SK-N-MC (cell line): ENCODE data around the gene UBXN11.
"Not testable (repeated sequence)": the region's sequence is repeated elsewhere in the genome, so short reads cannot be mapped to it uniquely, and the experiment has no call there.

Source experiments
- DNase-seq: peaks from one replicate; pipeline ENCODE4 v3.0.0-alpha.2; 2011; ENCODE audit warnings: low read depth, low spot score
- H3K27ac ChIP-seq: fragments of 200-600 bp; sonication (generic); 2 replicates; pipeline ENCODE4 v1.5.1; 2016; ENCODE audit warnings: mixed run types
- H3K36me3 ChIP-seq: fragments of 200-600 bp; sonication (generic); 2 replicates; pipeline ENCODE4 v1.6.1; 2017; ENCODE audit warnings: antibody characterized with exemption, low read length, mixed read lengths; ENCODE audit not compliant: insufficient read depth
- H3K4me3 ChIP-seq: fragments of 200-600 bp; sonication (generic); 2 replicates; pipeline ENCODE4 v1.5.1; 2016
- H3K9ac ChIP-seq: fragments of 200-600 bp; sonication (generic); 2 replicates; pipeline ENCODE4 v1.8.0; 2017; ENCODE audit warnings: mixed run types, mixed read lengths; ENCODE audit not compliant: insufficient read length
- H3K9me3 ChIP-seq: fragments of 200-600 bp; sonication (generic); 2 replicates; pipeline ENCODE4 v1.6.1; 2017; ENCODE audit warnings: low read depth, mild to moderate bottlenecking, antibody characterized with exemption, low read length, moderate library complexity, mixed read lengths
- EZH2 ChIP-seq: fragments of 200-600 bp; sonication (generic); IDR thresholded peaks from one replicate; pipeline ENCODE4 v1.6.1; 2017; ENCODE audit warnings: antibody characterized with exemption
- FOXP2 ChIP-seq: optimal IDR thresholded peaks from 2 replicates; pipeline ENCODE3; 2011; ENCODE audit warnings: mild to moderate bottlenecking, moderate library complexity; ENCODE audit not compliant: insufficient read depth; ENCODE audit errors: extremely low read length, control extremely low read depth
- POLR2AphosphoS5 ChIP-seq: IDR thresholded peaks from 2 replicates; pipeline ENCODE4 v1.6.1; 2012; ENCODE audit warnings: mild to moderate bottlenecking, low read depth, low read length, borderline replicate concordance

The UBXN11 gene

DNA sequence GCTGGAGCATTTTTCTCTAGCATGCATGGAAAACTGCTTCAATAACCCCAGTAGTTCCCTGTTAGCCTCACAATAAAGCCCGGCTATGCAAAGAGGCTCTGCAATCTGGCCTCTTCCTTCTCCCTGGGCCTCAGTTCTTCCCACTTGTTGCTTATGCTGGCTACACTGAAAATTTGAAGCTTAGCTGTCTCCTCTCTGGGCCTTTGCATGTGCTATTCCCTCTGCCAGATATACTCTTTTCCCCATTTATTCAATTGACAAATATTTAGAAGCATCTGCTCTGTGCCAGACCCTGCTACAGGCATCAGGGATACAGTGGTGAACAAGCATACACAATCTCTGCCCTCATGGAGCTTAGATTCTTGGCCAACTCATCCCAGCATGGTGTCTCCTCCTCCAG is 32.2 kb upstream of the UBXN11 start:
- Histone ChIP-seq H3K27ac (no peak overlapping the region), H3K9me3 (no peaks in the 10 kb centered on the region), H3K4me3 (no peak overlapping the region), H3K36me3 (no peaks in the 10 kb centered on the region), H3K9ac (no peak overlapping the region)
- TF ChIP-seq POLR2AphosphoS5 = no peak
- TF ChIP-seq FOXP2 = no peak
- TF ChIP-seq EZH2 = no peak
- no peak for DNase-seq

DNA sequence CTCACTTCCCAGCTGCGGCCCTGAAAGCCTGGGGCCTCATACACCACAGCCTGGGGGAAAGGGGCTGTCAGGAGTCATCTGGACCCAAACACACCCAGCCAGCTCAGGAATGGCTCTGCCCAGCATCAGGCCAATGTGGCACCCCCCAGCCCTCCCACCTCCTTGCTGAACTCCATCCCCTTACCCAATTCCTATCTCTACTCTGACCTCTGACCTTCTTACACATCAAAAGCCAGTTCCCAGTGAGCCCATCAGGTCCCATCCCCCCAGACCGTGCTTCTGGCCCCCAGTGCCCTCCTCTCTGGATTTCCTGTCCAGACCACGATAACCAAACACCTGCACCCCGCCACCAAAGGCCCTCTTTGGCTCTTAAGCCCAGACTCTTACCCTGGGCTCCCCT is 31.2 kb upstream of the UBXN11 start:
- no peak overlapping the region for H3K4me3 ChIP-seq
- TF ChIP-seq POLR2AphosphoS5 (no peak), FOXP2 (no peak), EZH2 (no peak)
- H3K36me3 ChIP-seq = no peaks in the 10 kb centered on the region
- no peak overlapping the region for H3K27ac ChIP-seq
- H3K9me3 ChIP-seq = no peaks in the 10 kb centered on the region
- no peak overlapping the region for H3K9ac ChIP-seq
- DNase-seq = no peak

DNA sequence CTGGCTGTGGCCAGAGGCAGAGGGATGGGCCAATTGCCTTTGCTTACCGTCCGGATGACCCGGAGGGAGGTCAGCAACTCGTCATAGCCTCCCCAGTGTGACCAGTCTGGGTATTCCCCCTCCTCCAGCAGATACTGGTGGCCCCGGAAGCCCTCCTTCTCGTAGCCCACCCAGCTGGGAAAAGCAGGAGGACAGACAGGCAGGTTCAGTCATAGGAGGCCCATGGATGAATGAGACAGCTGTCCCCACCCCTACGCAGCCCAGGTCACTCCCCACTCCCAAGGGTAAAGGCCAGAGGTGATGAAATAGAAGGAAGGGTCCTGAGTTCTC is 30.7 kb upstream of the UBXN11 start:
- H3K4me3 ChIP-seq = no peak overlapping the region; the same call in 1 of the 2 replicates
- H3K9ac ChIP-seq = no peak overlapping the region
- no peak for TF ChIP-seq POLR2AphosphoS5
- TF ChIP-seq EZH2 = no peak
- TF ChIP-seq FOXP2 = no peak
- H3K36me3 ChIP-seq = no peaks in the 10 kb centered on the region
- no peaks in the 10 kb centered on the region for H3K9me3 ChIP-seq
- H3K27ac ChIP-seq = no peak overlapping the region
- no peak for DNase-seq

DNA sequence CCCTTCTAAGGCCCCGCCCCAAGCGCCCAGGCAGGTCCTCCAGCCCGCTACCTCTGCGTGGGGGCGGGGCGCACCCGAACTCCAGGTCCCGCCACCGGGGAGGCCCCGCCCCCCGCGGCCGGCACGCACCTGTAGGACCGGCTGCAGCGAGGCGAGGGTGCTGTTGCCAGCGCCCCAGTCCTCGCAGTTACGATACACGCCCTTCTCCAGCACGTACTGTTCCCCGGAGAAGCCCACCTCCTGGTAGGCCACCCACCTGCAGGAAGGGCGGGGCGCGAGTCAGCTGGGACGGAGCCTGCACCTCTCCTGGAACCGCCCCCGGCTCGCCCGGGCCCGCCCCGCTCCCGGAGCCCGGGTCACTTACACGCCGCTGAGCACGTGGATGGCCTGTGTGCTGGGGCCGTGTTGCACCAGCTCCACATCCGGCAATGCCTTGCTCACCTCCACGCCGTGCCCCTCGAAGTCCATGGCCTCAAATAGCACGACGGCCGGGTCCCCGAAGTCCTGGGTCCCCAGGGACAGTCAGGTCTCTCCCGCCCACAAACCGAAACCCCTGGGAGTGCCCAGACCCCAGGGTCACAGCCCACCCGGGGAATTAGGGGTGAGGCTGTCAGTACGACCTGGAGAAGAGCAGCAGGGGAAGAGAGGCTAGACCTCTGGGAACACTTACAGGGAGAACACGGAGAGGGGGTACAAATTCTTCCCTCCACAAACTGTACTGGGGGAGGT is 30.2 kb upstream of the UBXN11 start:
- Histone ChIP-seq H3K9ac (no peak overlapping the region), H3K36me3 (no peaks in the 10 kb centered on the region), H3K27ac (no peak overlapping the region), H3K4me3 (peak overlapping the region; percentile 83), H3K9me3 (no peaks in the 10 kb centered on the region)
- no peak for TF ChIP-seq EZH2
- DNase-seq = no peak

DNA sequence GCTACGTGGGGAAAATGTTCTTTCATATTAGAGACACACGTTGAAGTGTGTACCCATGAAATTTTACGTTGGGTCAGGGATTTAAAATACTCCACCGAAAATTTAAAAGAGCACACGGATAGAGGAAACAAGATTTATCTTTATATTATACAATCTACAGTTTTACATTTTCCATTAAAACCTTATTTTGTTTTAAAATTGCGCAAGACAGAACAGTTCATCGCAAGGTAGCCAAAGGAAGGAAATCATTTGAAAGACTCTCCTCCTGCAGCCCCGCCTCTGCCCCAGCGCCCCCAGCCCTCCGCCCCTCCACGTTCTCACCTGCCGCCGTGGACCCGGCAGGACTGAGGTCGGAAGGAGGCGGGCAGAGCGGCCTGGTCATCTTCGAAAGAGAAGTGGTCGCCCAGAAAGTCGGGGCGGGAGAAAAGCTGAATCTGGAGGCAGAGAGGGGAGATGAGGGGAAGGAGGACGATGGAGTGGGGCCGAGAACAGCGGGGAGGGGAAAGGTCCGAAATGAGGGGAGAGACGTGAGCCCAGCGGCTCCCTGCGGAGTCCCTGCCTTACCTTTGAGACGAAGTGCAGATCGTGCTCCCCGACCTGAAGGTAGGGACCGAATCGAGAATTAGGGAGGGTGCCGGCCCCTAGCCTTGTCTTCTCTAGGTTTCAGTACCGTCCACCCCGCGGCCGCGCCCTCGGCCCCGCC is 29.5 kb upstream of the UBXN11 start:
- H3K27ac ChIP-seq = no peak overlapping the region
- no peaks in the 10 kb centered on the region for H3K36me3 ChIP-seq
- TF ChIP-seq FOXP2 = no peak
- TF ChIP-seq POLR2AphosphoS5 = no peak
- TF ChIP-seq EZH2 = no peak
- H3K9me3 ChIP-seq = no peaks in the 10 kb centered on the region
- H3K4me3 ChIP-seq = peak overlapping the region; percentile 83
- DNase-seq = no peak
- no peak overlapping the region for H3K9ac ChIP-seq

DNA sequence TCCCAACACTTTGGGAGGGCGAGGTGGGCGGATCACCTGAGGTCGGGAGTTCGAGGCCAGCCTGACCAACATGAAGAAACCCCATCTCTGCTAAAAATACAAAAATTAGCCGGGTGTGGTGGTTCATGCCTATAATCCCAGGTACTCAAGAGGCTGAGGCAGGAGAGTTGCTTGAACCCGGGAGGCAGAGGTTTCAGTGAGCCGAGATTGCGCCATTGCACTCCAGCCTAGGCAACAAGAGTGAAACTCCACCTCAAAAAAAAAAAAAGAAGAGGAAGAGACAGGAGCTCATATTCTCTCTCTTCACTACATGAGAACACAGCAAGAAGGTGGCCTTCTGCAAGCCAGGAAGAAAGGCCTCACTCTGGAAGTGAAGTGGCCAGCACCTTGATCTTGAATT is 26.9 kb upstream of the UBXN11 start:
- H3K9ac ChIP-seq, H3K27ac ChIP-seq, H3K9me3 ChIP-seq, DNase-seq, H3K4me3 ChIP-seq, H3K36me3 ChIP-seq: not testable (repeated sequence)

DNA sequence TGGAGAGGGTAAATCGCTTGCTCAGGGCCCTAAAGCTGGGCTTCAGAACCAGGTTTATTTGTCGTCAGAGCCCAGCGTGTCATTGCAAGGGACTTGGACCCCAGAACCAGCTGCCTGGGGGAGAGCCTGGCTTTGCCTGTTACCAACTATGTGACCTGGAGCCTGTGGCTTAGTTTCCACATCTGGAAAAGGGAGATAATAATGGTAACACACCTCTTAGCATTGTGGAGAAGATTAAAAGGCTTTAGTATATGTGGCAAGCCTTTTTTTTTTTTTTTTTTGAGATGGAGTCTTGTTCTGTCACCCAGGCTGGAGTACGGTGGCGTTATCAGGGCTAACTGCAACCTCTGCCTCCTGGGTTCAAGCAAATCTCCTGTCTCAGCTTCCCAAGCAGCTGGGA is 23.8 kb upstream of the UBXN11 start:
- no peaks in the 10 kb centered on the region for H3K9me3 ChIP-seq
- H3K36me3 ChIP-seq = no peaks in the 10 kb centered on the region
- no peak for DNase-seq
- no peak overlapping the region for H3K9ac ChIP-seq
- H3K27ac ChIP-seq = no peak overlapping the region
- no peak for TF ChIP-seq EZH2
- H3K4me3 ChIP-seq = no peak overlapping the region

DNA sequence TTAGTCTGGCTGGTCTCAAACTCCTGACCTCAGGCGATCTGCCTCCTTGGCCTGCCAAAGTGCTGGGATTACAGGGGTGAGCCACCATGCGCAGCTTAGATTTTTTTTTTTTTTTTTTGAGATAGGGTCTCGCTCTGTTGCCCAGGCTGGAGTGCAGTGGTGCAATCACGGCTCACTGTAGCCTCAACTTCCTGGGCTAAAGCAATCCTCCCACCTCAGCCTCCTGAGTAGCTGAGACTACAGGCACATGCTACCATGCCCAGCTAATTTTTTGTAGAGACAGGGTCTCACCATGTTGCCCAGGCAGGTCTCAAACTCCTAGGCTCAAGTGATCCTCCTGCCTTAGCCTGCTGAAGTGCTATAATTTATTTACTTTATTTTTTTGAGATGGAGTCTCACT is 22.9 kb upstream of the UBXN11 start:
- H3K4me3 ChIP-seq, DNase-seq, H3K27ac ChIP-seq, H3K9me3 ChIP-seq, H3K9ac ChIP-seq, H3K36me3 ChIP-seq: not testable (repeated sequence)

DNA sequence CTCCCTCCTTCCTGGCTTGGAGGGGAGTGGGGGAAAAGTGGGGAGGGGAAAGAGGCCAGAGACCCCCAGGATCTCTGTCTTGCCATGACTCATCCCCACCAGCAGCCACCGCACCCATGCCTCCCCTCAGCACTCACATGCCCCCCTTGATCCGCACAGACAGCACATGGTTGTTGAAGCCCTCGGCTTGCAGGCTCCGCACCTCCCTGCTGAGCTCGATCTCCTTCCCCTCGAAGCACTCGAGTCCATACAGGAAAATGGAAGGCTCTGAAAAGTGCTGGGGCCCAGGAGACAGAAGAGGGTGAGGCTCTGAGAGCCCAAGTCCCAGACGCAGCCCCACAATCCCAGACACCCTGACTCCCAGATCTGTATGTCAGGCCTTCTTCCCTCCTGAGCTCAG is 22.2 kb upstream of the UBXN11 start:
- H3K9ac ChIP-seq = no peak overlapping the region
- TF ChIP-seq EZH2 = no peak
- no peak for TF ChIP-seq POLR2AphosphoS5
- TF ChIP-seq FOXP2 = no peak
- DNase-seq = no peak
- no peaks in the 10 kb centered on the region for H3K9me3 ChIP-seq
- H3K4me3 ChIP-seq = no peak overlapping the region
- no peaks in the 10 kb centered on the region for H3K36me3 ChIP-seq
- H3K27ac ChIP-seq = no peak overlapping the region
